MM.1S (cell line): ENCODE measurements around the gene RIOK3.

ENCODE experiments used
- DNase-seq: peaks from one replicate; pipeline ENCODE4 v3.0.0-alpha.2; 2015
- H2AFZ ChIP-seq: fragments of 300-600 bp; sonication (generic); 2 replicates; pipeline ENCODE4 v1.6.0; 2016; ENCODE audit warnings: antibody characterized with exemption, low read length
- H3F3A ChIP-seq: fragments of 300-600 bp; sonication (generic); 2 replicates; pipeline ENCODE4 v1.6.1; 2016; ENCODE audit warnings: mild to moderate bottlenecking, antibody characterized with exemption, low read length, moderate library complexity, mixed read lengths; ENCODE audit not compliant: insufficient read depth
- H3K27ac ChIP-seq: fragments of 300-600 bp; sonication (generic); 2 replicates; pipeline ENCODE4 v1.5.1; 2016; ENCODE audit warnings: mild to moderate bottlenecking, low read length
- H3K27me3 ChIP-seq: fragments of 300-600 bp; sonication (generic); replicated peaks from 2 replicates; pipeline ENCODE4 v1.6.0; 2016; ENCODE audit warnings: low read length; ENCODE audit not compliant: insufficient read depth
- H3K36me3 ChIP-seq: fragments of 300-600 bp; sonication (generic); replicated peaks from 2 replicates; pipeline ENCODE4 v1.6.1; 2016; ENCODE audit warnings: mild to moderate bottlenecking, low read length, mixed read lengths; ENCODE audit not compliant: insufficient read depth
- H3K4me1 ChIP-seq: fragments of 300-600 bp; sonication (generic); 2 replicates; pipeline ENCODE4 v1.6.1; 2016; ENCODE audit warnings: low read length, mixed read lengths
- H3K4me2 ChIP-seq: fragments of 300-600 bp; sonication (generic); 2 replicates; pipeline ENCODE4 v1.6.0; 2016; ENCODE audit warnings: low read depth, low read length
- H3K4me3 ChIP-seq: fragments of 300-600 bp; sonication (generic); 2 replicates; pipeline ENCODE4 v1.5.1; 2016; ENCODE audit warnings: low read length, mixed read lengths
- H3K79me2 ChIP-seq: fragments of 300-600 bp; sonication (generic); 2 replicates; pipeline ENCODE4 v1.6.1; 2016; ENCODE audit warnings: mixed run types, low read length, mixed read lengths
- H3K9ac ChIP-seq: fragments of 300-600 bp; sonication (generic); 2 replicates; pipeline ENCODE4 v1.6.1; 2016; ENCODE audit warnings: low read length, mixed read lengths
- H3K9me2 ChIP-seq: fragments of 300-600 bp; sonication (generic); replicated peaks from 2 replicates; pipeline ENCODE4 v1.6.1; 2016; ENCODE audit warnings: mild to moderate bottlenecking, low read length, mixed read lengths; ENCODE audit not compliant: insufficient read depth
- H3K9me3 ChIP-seq: fragments of 300-600 bp; sonication (generic); replicated peaks from 2 replicates; pipeline ENCODE4 v1.6.1; 2016; ENCODE audit warnings: mild to moderate bottlenecking, low read length, mixed read lengths; ENCODE audit not compliant: insufficient read depth
- H4K20me1 ChIP-seq: fragments of 300-600 bp; sonication (generic); 2 replicates; pipeline ENCODE4 v1.6.1; 2016; ENCODE audit warnings: mild to moderate bottlenecking, low read length, moderate library complexity, mixed read lengths; ENCODE audit not compliant: insufficient read depth
- EZH2 ChIP-seq: fragments of 300-600 bp; sonication (generic); optimal IDR thresholded peaks from 2 replicates; pipeline ENCODE3; 2017; ENCODE audit warnings: low read depth, mild to moderate bottlenecking, antibody characterized with exemption, low read length, mixed read lengths
- EZH2phosphoT487 ChIP-seq: fragments of 300-600 bp; sonication (generic); IDR thresholded peaks from 2 replicates; pipeline ENCODE4 v1.6.1; 2018; ENCODE audit warnings: antibody characterized with exemption, low read length
- TF ChIP-seq, protein P1 (sequence below): fragments of 300-600 bp; sonication (generic); IDR thresholded peaks from 2 replicates; pipeline ENCODE4 v1.5.1; 2016; ENCODE audit warnings: antibody characterized with exemption, low read length, mixed read lengths

RIOK3 gene

DNA sequence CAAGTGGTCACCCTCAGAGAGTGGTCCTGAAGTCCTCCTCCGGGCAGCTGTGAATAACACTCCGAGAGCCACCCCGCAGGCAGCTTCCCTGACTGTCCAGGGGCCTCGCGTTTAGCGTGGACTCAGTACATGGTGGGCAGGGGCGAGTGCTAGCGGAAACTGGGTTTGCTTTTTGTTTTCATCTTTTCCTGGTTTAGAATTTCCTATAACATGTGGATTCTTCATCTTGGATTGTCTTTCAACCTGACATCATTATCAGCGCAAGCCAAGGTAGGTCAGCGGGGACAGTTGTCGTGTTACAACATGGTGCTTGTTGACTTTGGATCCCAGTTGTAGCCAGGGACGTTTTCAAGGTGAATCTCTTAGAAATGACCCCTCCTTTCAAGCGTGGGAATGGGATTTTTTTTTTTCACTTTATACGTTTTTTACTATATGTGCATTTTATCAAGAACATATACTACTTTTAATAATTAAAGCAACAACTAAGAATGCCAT is 71.2 kb downstream of the RIOK3 start:
- TF ChIP-seq EZH2 (no peak), EZH2phosphoT487 (no peak)
- TF ChIP-seq, protein P1, sequence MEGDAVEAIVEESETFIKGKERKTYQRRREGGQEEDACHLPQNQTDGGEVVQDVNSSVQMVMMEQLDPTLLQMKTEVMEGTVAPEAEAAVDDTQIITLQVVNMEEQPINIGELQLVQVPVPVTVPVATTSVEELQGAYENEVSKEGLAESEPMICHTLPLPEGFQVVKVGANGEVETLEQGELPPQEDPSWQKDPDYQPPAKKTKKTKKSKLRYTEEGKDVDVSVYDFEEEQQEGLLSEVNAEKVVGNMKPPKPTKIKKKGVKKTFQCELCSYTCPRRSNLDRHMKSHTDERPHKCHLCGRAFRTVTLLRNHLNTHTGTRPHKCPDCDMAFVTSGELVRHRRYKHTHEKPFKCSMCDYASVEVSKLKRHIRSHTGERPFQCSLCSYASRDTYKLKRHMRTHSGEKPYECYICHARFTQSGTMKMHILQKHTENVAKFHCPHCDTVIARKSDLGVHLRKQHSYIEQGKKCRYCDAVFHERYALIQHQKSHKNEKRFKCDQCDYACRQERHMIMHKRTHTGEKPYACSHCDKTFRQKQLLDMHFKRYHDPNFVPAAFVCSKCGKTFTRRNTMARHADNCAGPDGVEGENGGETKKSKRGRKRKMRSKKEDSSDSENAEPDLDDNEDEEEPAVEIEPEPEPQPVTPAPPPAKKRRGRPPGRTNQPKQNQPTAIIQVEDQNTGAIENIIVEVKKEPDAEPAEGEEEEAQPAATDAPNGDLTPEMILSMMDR: no peak
- Histone ChIP-seq H3F3A (no peaks in the 10 kb centered on the region), H3K79me2 (no peaks in the 10 kb centered on the region), H2AFZ (no peak overlapping the region), H3K9me3 (no peaks in the 10 kb centered on the region), H3K9ac (no peak overlapping the region), H3K4me1 (peaks cover 14% of the 10 kb centered on the region), H3K9me2 (no peaks in the 10 kb centered on the region), H3K27me3 (no peaks in the 10 kb centered on the region), H3K27ac (no peak overlapping the region), H3K4me2 (no peak overlapping the region), H3K36me3 (peaks cover under 1% of the 10 kb centered on the region), H4K20me1 (no peaks in the 10 kb centered on the region), H3K4me3 (no peak overlapping the region)
- DNase-seq: no peak

DNA sequence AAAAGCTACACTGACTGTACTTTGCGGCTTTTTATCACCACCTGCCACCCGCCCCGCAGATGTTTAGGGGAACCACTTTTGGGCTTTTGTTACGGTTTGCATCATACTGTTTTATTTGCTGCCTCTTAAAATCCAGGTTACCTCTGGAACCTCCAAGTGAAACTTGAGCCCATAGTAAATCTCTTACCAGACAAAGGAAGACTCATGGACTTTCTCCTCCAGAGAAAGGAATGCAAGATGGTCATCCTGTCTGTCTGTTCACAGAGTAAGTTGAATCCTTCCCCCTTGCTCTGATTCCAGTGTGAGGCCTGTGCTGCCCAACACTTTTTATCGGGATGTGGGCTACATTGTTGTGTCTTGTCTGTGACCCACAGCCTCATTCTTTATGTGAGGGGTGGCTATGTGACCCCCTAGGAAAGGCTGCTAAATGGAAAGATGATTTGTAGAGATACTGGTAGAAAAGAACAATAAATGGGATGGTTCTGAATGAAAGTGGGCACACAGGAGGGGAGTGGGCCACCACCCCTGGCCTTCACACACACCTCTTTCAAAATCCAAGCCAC is 73.5 kb downstream of the RIOK3 start:
- peaks cover 14% of the 10 kb centered on the region for H3K4me1 ChIP-seq
- H3K4me3 ChIP-seq: no peak overlapping the region
- no peak overlapping the region for H3K4me2 ChIP-seq
- DNase-seq: no peak
- no peaks in the 10 kb centered on the region for H4K20me1 ChIP-seq
- no peaks in the 10 kb centered on the region for H3K9me3 ChIP-seq
- H3K9me2 ChIP-seq: no peaks in the 10 kb centered on the region
- H3K9ac ChIP-seq: no peak overlapping the region
- TF ChIP-seq EZH2: no peak
- TF ChIP-seq, protein P1: no peak
- TF ChIP-seq EZH2phosphoT487: no peak
- H2AFZ ChIP-seq: no peak overlapping the region
- H3F3A ChIP-seq: no peaks in the 10 kb centered on the region
- H3K27me3 ChIP-seq: no peaks in the 10 kb centered on the region
- no peaks in the 10 kb centered on the region for H3K79me2 ChIP-seq
- H3K27ac ChIP-seq: no peak overlapping the region
- H3K36me3 ChIP-seq: peaks cover 8% of the 10 kb centered on the region

GRCh38 chr18:23528580-23529472 is 75.7 kb downstream of the RIOK3 start:
- Histone ChIP-seq H3K4me2 (no peak overlapping the region), H2AFZ (no peak overlapping the region), H3K9me2 (no peaks in the 10 kb centered on the region), H4K20me1 (no peaks in the 10 kb centered on the region), H3K4me3 (no peak overlapping the region), H3K4me1 (peaks cover 4% of the 10 kb centered on the region), H3K36me3 (peaks cover 10% of the 10 kb centered on the region), H3K9me3 (no peaks in the 10 kb centered on the region), H3F3A (no peaks in the 10 kb centered on the region), H3K9ac (no peak overlapping the region), H3K27ac (no peak overlapping the region), H3K79me2 (no peaks in the 10 kb centered on the region), H3K27me3 (no peaks in the 10 kb centered on the region)
- no peak for DNase-seq
- no peak for TF ChIP-seq EZH2
- TF ChIP-seq, protein P1: no peak
- no peak for TF ChIP-seq EZH2phosphoT487
